ENCODE results near the gene AAK1. TPM values are rescaled to one million over a fixed set of nuclear protein-coding genes. Genes with fewer than 3 reads are reported as not detected.

Gene AAK1
- total and polyA plus RNA-seq, 7 donors: 7.8 to 95.2 (median 52.5) TPM

DNA sequence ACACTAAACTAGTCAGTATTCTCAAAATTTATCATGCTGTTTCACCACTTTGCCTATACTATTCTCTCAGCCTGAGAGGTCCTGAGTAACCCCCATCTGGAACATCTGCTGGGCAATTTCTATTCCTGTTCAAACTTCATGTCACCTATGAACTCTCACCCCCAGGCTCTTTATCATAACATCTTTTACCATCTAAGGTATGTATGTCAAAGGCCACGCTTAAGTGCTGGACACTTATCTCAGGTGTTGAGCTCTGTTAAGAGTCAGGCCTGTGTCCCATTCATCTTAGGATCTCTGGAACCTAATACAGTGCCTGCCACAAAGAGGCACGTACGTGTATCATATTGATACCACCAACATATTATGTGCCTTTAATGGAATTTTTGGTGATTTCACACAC is 4.9 kb downstream of the AAK1 start:
- no peak overlapping the region for H3K4me3 ChIP-seq
- intact Hi-C loops (cut with DNase I): no loop called here
- H3K9me3 ChIP-seq: no peaks in the 10 kb centered on the region
- no peaks in the 10 kb centered on the region for H3K36me3 ChIP-seq (ENCODE audit: insufficient read depth in 1 of 2, low read depth in 1 of 2)
- ATAC-seq (no peak), DNase-seq (no peak)
- 80 to 98% (median 82%) methylated on average over 3 of the region's 3 CpGs for WGBS, 3 donors
- TF ChIP-seq, protein P1, sequence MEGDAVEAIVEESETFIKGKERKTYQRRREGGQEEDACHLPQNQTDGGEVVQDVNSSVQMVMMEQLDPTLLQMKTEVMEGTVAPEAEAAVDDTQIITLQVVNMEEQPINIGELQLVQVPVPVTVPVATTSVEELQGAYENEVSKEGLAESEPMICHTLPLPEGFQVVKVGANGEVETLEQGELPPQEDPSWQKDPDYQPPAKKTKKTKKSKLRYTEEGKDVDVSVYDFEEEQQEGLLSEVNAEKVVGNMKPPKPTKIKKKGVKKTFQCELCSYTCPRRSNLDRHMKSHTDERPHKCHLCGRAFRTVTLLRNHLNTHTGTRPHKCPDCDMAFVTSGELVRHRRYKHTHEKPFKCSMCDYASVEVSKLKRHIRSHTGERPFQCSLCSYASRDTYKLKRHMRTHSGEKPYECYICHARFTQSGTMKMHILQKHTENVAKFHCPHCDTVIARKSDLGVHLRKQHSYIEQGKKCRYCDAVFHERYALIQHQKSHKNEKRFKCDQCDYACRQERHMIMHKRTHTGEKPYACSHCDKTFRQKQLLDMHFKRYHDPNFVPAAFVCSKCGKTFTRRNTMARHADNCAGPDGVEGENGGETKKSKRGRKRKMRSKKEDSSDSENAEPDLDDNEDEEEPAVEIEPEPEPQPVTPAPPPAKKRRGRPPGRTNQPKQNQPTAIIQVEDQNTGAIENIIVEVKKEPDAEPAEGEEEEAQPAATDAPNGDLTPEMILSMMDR (IDR thresholded peaks at IDR 0.05): no peak
- no peaks in the 10 kb centered on the region for H3K27me3 ChIP-seq (ENCODE audit: insufficient read depth in 3 of 3, low read length in 2 of 3)
- peaks cover 58% of the 10 kb centered on the region for H3K4me1 ChIP-seq
- H3K27ac ChIP-seq: no peak overlapping the region

- Histone ChIP-seq H3K36me3 (ENCODE audit: insufficient read depth in 1 of 2, low read depth in 1 of 2) (no peaks in the 10 kb centered on the region), H3K9me3 (no peaks in the 10 kb centered on the region), H3K27me3 (ENCODE audit: insufficient read depth in 3 of 3, low read length in 2 of 3) (no peaks in the 10 kb centered on the region), H3K27ac (no peak overlapping the region), H3K4me1 (peaks cover 59% of the 10 kb centered on the region), H3K4me3 (no peak overlapping the region)
- TF ChIP-seq, protein P1 (IDR thresholded peaks at IDR 0.05): no peak
- no peak for DNase-seq
- no peak for ATAC-seq
- WGBS, 3 donors: 67 to 82% (median 70%) methylated on average over 3 of the region's 3 CpGs
- intact Hi-C loops (cut with DNase I): loop anchor here in 1 of 2 donors (2.0 kb wide), 1 partner anchor 37 kb away; no protein-coding TSS in a partner anchor
Observed at GRCh38 chr2:69637923-69638322, 5.6 kb downstream of the AAK1 start.

GRCh38 chr2:69636395-69636794 is 7.1 kb downstream of the AAK1 start:
- Histone ChIP-seq H3K4me1 (peaks cover 63% of the 10 kb centered on the region), H3K4me3 (no peak overlapping the region), H3K27me3 (ENCODE audit: insufficient read depth in 3 of 3, low read length in 2 of 3) (no peaks in the 10 kb centered on the region), H3K27ac (no peak overlapping the region), H3K36me3 (ENCODE audit: insufficient read depth in 1 of 2, low read depth in 1 of 2) (no peaks in the 10 kb centered on the region), H3K9me3 (no peaks in the 10 kb centered on the region)
- DNase-seq (no peak), ATAC-seq (peak in 2 of 4 donors; percentile 34 to 49)
- TF ChIP-seq, protein P1 (IDR thresholded peaks at IDR 0.05): no peak
- WGBS, 3 donors: 69 to 88% (median 83%) methylated on average over 2 of the region's 2 CpGs
- intact Hi-C loops (cut with DNase I): loop anchor here in 1 of 2 donors (2.0 kb wide), 1 partner anchor 36 kb away; no protein-coding TSS in a partner anchor

GRCh38 chr2:69635432-69635831 is 8.1 kb downstream of the AAK1 start:
- DNase-seq: no peak
- WGBS, 3 donors: 63 to 95% (median 78%) methylated on average over 3 of the region's 3 CpGs
- no peak overlapping the region for H3K4me3 ChIP-seq
- no peaks in the 10 kb centered on the region for H3K27me3 ChIP-seq (ENCODE audit: insufficient read depth in 3 of 3, low read length in 2 of 3)
- peaks cover 58% of the 10 kb centered on the region for H3K4me1 ChIP-seq
- H3K36me3 ChIP-seq (ENCODE audit: insufficient read depth in 1 of 2, low read depth in 1 of 2): no peaks in the 10 kb centered on the region
- H3K9me3 ChIP-seq: no peaks in the 10 kb centered on the region
- TF ChIP-seq, protein P1 (IDR thresholded peaks at IDR 0.05): no peak
- ATAC-seq: no peak
- intact Hi-C loops (cut with DNase I): no loop called here
- H3K27ac ChIP-seq: no peak overlapping the region

DNA sequence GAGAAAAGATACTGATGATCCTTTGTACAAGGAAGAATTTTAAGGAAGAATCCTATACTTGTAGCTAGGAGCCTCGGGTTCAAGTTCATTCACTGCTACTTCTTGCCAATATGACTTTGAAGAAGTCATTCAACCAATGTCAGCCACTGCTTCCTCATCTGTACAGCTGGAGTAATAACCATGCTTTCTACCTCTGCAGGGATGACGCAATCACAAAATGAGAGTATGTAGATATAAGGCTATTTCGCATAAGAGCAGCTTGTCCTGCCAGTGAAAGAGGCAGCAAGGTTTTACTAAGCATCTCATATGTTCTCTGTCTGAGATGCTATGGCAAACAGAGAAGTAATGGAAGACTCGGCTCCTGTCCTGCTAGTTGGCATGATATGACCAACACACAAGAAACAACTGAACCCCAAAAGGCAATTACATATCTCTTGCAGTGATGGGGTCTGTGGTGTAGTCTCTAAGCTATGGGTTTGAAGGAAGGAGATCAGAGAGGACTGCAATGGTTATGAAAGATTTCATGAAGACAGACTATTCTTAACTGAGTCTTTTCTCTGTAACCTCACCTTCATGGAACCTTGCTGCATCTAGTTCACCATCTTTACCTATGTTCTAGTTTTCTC is 9.2 kb downstream of the AAK1 start:
- H3K36me3 ChIP-seq (ENCODE audit: insufficient read depth in 1 of 2, low read depth in 1 of 2): no peaks in the 10 kb centered on the region
- ATAC-seq (no peak), DNase-seq (no peak)
- H3K4me3 ChIP-seq: no peak overlapping the region
- H3K4me1 ChIP-seq: peaks cover 56% of the 10 kb centered on the region
- 80 to 95% (median 93%) methylated on average over 4 of the region's 4 CpGs for WGBS, 3 donors
- TF ChIP-seq, protein P1 (IDR thresholded peaks at IDR 0.05): no peak
- no peaks in the 10 kb centered on the region for H3K27me3 ChIP-seq (ENCODE audit: insufficient read depth in 3 of 3, low read length in 2 of 3)
- no peak overlapping the region for H3K27ac ChIP-seq
- H3K9me3 ChIP-seq: no peaks in the 10 kb centered on the region
- intact Hi-C loops (cut with DNase I): no loop called here

All from psoas muscle (tissue), 8 donors.